A549 (cell line): ENCODE data around the gene PSMB7. TPM values are rescaled to one million over a fixed set of nuclear protein-coding genes. Genes with fewer than 3 reads are reported as not detected.
A peak's percentile ranks its signal among the peaks of the same experiment; 100 is the strongest.

Source experiments
- ATAC-seq, 2 experiments: fragments of 200-7000 bp in 1 of 2; fragments of >200 bp in 1 of 2; cut with Nextera tagmentation in 1 of 2; cut with Tn5 transposase in 1 of 2; 3 replicates each; pipeline versions ENCODE4 v1.8.0 to v1.9.1; 2018 to 2020; ENCODE audit warnings: mild to moderate bottlenecking in 1 of 2, moderate library complexity in 1 of 2
- CTCF ChIA-PET: fragments of 300-600 bp; sonication (Branson Sonifier 250); formaldehyde crosslinking; extraction: SDS; loops from one replicate; lab custom pipeline; 2021; ENCODE audit warnings: antibody characterized with exemption, inconsistent platforms; lab: Yijun Ruan, JAX
- POLR2A ChIA-PET: fragments of 350-600 bp; formaldehyde crosslinking; extraction: SDS; loops from one replicate; lab custom pipeline; 2021; ENCODE audit warnings: antibody characterized with exemption, inconsistent platforms; lab: Yijun Ruan, JAX
- DNase-seq, 2 experiments: peaks; one replicate each; pipeline versions ENCODE4 v3.0.0 to v3.0.0-alpha.2; 2011 to 2016; ENCODE audit warnings: low read depth in 1 of 2, low spot score in 1 of 2
- FAIRE-seq: peaks from 2 replicates; lab custom pipeline; 2011; peaks lifted over from hg19 to GRCh38; lab: Jason Lieb, UNC
- H3K27ac ChIP-seq, 2 experiments: fragments of >200 bp; sonication (Bioruptor Twin); formaldehyde crosslinking; 3 replicates each; pipeline ENCODE4 v1.5.1; 2016 to 2017
- H3K4me1 ChIP-seq: fragments of >200 bp; sonication (Bioruptor Twin); formaldehyde crosslinking; 3 replicates; pipeline ENCODE4 v1.6.1; 2016
- H3K4me2 ChIP-seq: fragments of >200 bp; sonication (Bioruptor Twin); formaldehyde crosslinking; 3 replicates; pipeline ENCODE4 v1.6.1; 2016
- H3K4me3 ChIP-seq: fragments of >200 bp; sonication (Bioruptor Twin); formaldehyde crosslinking; 3 replicates; pipeline ENCODE4 v1.5.1; 2016
- H3K9me3 ChIP-seq: fragments of >200 bp; sonication (Bioruptor Twin); formaldehyde crosslinking; 3 replicates; pipeline ENCODE4 v1.6.1; 2016
- CBX8 ChIP-seq: fragments of 200-600 bp; sonication (generic); IDR thresholded peaks from 2 replicates; pipeline ENCODE4 v1.6.1; 2016
- CEBPB ChIP-seq, 2 experiments: fragments of >200 bp in 1 of 2; sonication (Bioruptor Twin) in 1 of 2; formaldehyde crosslinking in 1 of 2; IDR thresholded peaks; 2 replicates each; pipeline ENCODE4 v1.6.1; 2012 to 2016
- CHD2 ChIP-seq: fragments of 150-350 bp; IDR thresholded peaks from 2 replicates; pipeline ENCODE4 v1.6.1; 2014; ENCODE audit warnings: low read length; ENCODE audit not compliant: partially characterized antibody
- EHF ChIP-seq: fragments of 250-450 bp; sonication (Bioruptor Pico); IDR thresholded peaks from 2 replicates; pipeline ENCODE4 v1.5.0; 2020; ENCODE audit warnings: mild to moderate bottlenecking
- EP300 ChIP-seq, 2 experiments: fragments of >200 bp; sonication (Bioruptor Twin); formaldehyde crosslinking; IDR thresholded peaks; 2 replicates in 1 of 2; 3 replicates in 1 of 2; pipeline ENCODE4 v1.6.1; 2016 to 2017
- FOSL2 ChIP-seq, 2 experiments: fragments of 450-650 bp in 1 of 2; fragments of >200 bp in 1 of 2; sonication (Bioruptor Twin) in 1 of 2; formaldehyde crosslinking; IDR thresholded peaks; 2 replicates each; pipeline versions ENCODE4 v1.5.0 to v1.6.1; 2016 to 2020; ENCODE audit warnings: mild to moderate bottlenecking in 1 of 2, moderate library complexity in 1 of 2
- FOXS1 ChIP-seq: fragments of 250-450 bp; sonication (Bioruptor Pico); IDR thresholded peaks from 2 replicates; pipeline ENCODE4 v1.5.0; 2020; ENCODE audit warnings: mild to moderate bottlenecking, moderate library complexity
- GATA3 ChIP-seq: IDR thresholded peaks from 2 replicates; pipeline ENCODE4 v1.6.1; 2012; ENCODE audit warnings: borderline replicate concordance
- HEYL ChIP-seq: fragments of 250-450 bp; sonication (Bioruptor Pico); IDR thresholded peaks from 2 replicates; pipeline ENCODE4 v1.8.0; 2021; ENCODE audit warnings: mild to moderate bottlenecking, moderate library complexity
- HOXA7 ChIP-seq: fragments of 250-450 bp; sonication (Bioruptor Pico); IDR thresholded peaks from 2 replicates; pipeline ENCODE4 v1.5.0; 2020; ENCODE audit warnings: mild to moderate bottlenecking, moderate library complexity
- HOXB13 ChIP-seq: fragments of 250-450 bp; sonication (Bioruptor Pico); IDR thresholded peaks from 2 replicates; pipeline ENCODE4 v1.5.0; 2020; ENCODE audit warnings: low read depth, mild to moderate bottlenecking, moderate library complexity
- HOXB5 ChIP-seq: fragments of 250-450 bp; sonication (Bioruptor Pico); IDR thresholded peaks from 2 replicates; pipeline ENCODE4 v1.5.0; 2020; ENCODE audit warnings: mild to moderate bottlenecking, moderate library complexity
- JUN ChIP-seq, 2 experiments: fragments of >200 bp; sonication (Bioruptor Twin); formaldehyde crosslinking; IDR thresholded peaks; 2 replicates in 1 of 2; 3 replicates in 1 of 2; pipeline ENCODE4 v1.6.1; 2016 to 2017
- KDM1A ChIP-seq: fragments of 200-600 bp; sonication (generic); IDR thresholded peaks from 2 replicates; pipeline ENCODE4 v1.6.1; 2016; ENCODE audit warnings: low read depth, mild to moderate bottlenecking
- MAFK ChIP-seq: fragments of 450-650 bp; IDR thresholded peaks from 2 replicates; pipeline ENCODE4 v1.6.1; 2014; ENCODE audit not compliant: partially characterized antibody
- MYC ChIP-seq: IDR thresholded peaks from 2 replicates; pipeline ENCODE4 v1.6.1; 2012; ENCODE audit warnings: mild to moderate bottlenecking, inconsistent platforms, low read length, improper control_type of control experiment, borderline replicate concordance
- PHF8 ChIP-seq: fragments of 200-600 bp; sonication (generic); IDR thresholded peaks from 2 replicates; pipeline ENCODE4 v1.6.1; 2016; ENCODE audit warnings: low read depth, mild to moderate bottlenecking, antibody characterized with exemption, moderate library complexity, borderline replicate concordance
- POLR2A ChIP-seq: IDR thresholded peaks from 2 replicates; pipeline ENCODE4 v1.6.1; 2012; ENCODE audit warnings: mild to moderate bottlenecking, low read length
- RFX5 ChIP-seq: fragments of 450-650 bp; IDR thresholded peaks from 2 replicates; pipeline ENCODE4 v1.7.1; 2014; ENCODE audit warnings: antibody characterized with exemption, mild to moderate bottlenecking, moderate library complexity
- SREBF2 ChIP-seq: fragments of 450-650 bp; IDR thresholded peaks from 2 replicates; pipeline ENCODE4 v1.6.1; 2014; ENCODE audit warnings: mild to moderate bottlenecking, moderate library complexity
- TFCP2L1 ChIP-seq: fragments of 250-450 bp; sonication (Bioruptor Pico); IDR thresholded peaks from 2 replicates; pipeline ENCODE4 v1.5.0; 2021; ENCODE audit warnings: mild to moderate bottlenecking
- ZC3H11A ChIP-seq: fragments of 450-650 bp; IDR thresholded peaks from 2 replicates; pipeline ENCODE4 v1.6.1; 2014; ENCODE audit warnings: antibody characterized with exemption, mild to moderate bottlenecking
- ZFP36 ChIP-seq: fragments of 450-650 bp; IDR thresholded peaks from 2 replicates; pipeline ENCODE4 v1.6.1; 2014; ENCODE audit warnings: borderline replicate concordance; ENCODE audit not compliant: partially characterized antibody
- ZNF302 ChIP-seq: fragments of 250-450 bp; sonication (Bioruptor Pico); IDR thresholded peaks from 2 replicates; pipeline ENCODE4 v1.9.0; 2021; ENCODE audit warnings: inconsistent platforms, mild to moderate bottlenecking, moderate library complexity
- WGBS: methylation state at CpG from one replicate; pipeline ENCODE4 v1.1.6; 2017; ENCODE audit errors: missing lambda C conversion rate; 5-methylcytosine and 5-hydroxymethylcytosine counted together
- polyA plus RNA-seq, 4 experiments: library from polyadenylated mRNA; depleted of rRNA in 3 of 4; stranded (reverse); fragments of >200 nt; fragmentation: RNase III in 1 of 4; extraction: RNeasy Plus Mini Kit Qiagen cat#74134 plus additional on column Dnase treatment in 1 of 4; gene quantifications; 2 replicates in 3 of 4; 3 replicates in 1 of 4; pipeline ENCODE4 v1.2.3, GENCODE V29; 2011 to 2017
- TF ChIP-seq, protein P1 (sequence below): fragments of >200 bp; sonication (Bioruptor Twin); formaldehyde crosslinking; IDR thresholded peaks from 2 replicates; pipeline ENCODE4 v1.6.1; 2016
- TF ChIP-seq, protein P2 (sequence below): IDR thresholded peaks from 2 replicates; pipeline ENCODE4 v1.6.1; 2012; ENCODE audit warnings: low read depth, borderline replicate concordance
- TF ChIP-seq, protein P3 (sequence below): fragments of 200-600 bp; sonication (generic); IDR thresholded peaks from 2 replicates; pipeline ENCODE4 v1.6.1; 2016; ENCODE audit warnings: antibody characterized with exemption, mild to moderate bottlenecking, moderate library complexity

PSMB7 gene
- polyA plus RNA-seq, 2 of the 4 experiments (the other 2 are of a cell fraction) = 332 to 418 TPM

- 75% methylated on average over 21 of the region's 21 CpGs for WGBS
- H3K27ac ChIP-seq = peak overlapping the region; percentile 80 to 92
- H3K4me1 ChIP-seq = peaks cover 54% of the 10 kb centered on the region
- ATAC-seq = peak; percentile 25 to 32; a peak in 3 of 6 replicates
- DNase-seq = no peak
- H3K9me3 ChIP-seq = no peaks in the 10 kb centered on the region
- H3K4me3 ChIP-seq = no peak overlapping the region
- ChIA-PET CTCF (interaction anchor here (1.0 to 2.2 kb wide), 10 partner anchors 11 to 469 kb away, joined by 3 to 12 read pairs (median 5); no protein-coding TSS in a partner anchor), POLR2A (no interaction called here)
- FAIRE-seq = no peak
- H3K4me2 ChIP-seq = peak overlapping the region; percentile 59
- TF ChIP-seq ZNF302 (CRISPR knock-in tag) (peak; percentile 46; the same call in 1 of the 2 replicates), JUN (IDR thresholded peaks at IDR 0.05) (no peak)
These were observed 106.4 kb downstream of the PSMB7 start for GRCh38 chr9:124308606-124309491.

DNA sequence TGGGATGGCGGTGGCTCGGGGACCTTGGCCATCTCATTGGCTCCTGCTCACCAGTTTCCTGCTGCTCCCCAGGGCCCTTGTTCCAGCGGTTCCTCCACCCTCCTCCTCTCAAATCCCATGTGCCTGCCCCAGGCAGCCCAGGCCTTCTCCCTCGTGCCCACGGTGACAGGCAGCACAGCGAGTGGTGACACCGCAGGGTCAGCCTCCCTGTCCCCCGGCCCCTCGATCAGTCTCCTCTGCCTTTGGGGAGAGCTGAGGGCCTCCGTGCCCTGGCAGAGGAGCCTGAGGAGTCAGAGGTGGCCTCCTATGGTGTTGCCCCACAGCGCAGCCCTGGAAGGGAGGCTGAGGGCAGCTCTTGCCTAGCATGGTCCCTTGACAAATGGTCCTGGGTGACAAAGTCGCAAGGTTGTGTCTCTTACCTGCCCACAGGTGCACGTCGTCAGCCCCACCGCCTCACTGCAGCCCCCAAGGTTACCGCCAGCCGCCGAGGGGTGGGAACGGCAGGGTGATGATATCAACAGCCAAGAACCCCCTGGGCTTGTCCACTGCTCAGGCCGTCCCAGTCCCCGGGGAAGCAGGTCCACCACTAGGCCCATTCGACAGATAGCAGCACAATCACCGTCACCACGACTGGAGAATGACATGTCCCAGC, 107.7 kb downstream of the PSMB7 start:
- DNase-seq = no peak
- TF ChIP-seq EP300 (IDR thresholded peaks at IDR 0.05) (no peak), GATA3 (no peak), RFX5 (no peak), HEYL (CRISPR knock-in tag) (no peak), ZFP36 (no peak), HOXB5 (CRISPR knock-in tag) (no peak), POLR2A (no peak), FOXS1 (no peak), SREBF2 (no peak)
- ChIA-PET CTCF (interaction anchor here (1.0 to 3.1 kb wide), 3 partner anchors 13 to 181 kb away, joined by 3 to 16 read pairs (median 5); no protein-coding TSS in a partner anchor), POLR2A (no interaction called here)
- WGBS = 96% methylated on average over 17 of the region's 24 CpGs
- Histone ChIP-seq H3K4me1 (peaks cover 54% of the 10 kb centered on the region), H3K27ac (peak overlapping the region; percentile 69 to 92), H3K4me2 (peak overlapping the region; percentile 49; the same call in 1 of the 3 replicates), H3K4me3 (no peak overlapping the region), H3K9me3 (no peaks in the 10 kb centered on the region)
- no peak for FAIRE-seq
- no peak for ATAC-seq

- peak; percentile 69 to 75 for ATAC-seq
- CTCF ChIA-PET = interaction anchor here (0.6 to 3.1 kb wide), 5 partner anchors 9 to 180 kb away, joined by 3 to 16 read pairs (median 5); no protein-coding TSS in a partner anchor
- TF ChIP-seq ZNF302 (CRISPR knock-in tag) = no peak
- TF ChIP-seq, protein P1, sequence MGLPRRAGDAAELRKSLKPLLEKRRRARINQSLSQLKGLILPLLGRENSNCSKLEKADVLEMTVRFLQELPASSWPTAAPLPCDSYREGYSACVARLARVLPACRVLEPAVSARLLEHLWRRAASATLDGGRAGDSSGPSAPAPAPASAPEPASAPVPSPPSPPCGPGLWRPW = no peak
- no peak for TF ChIP-seq CHD2
- TF ChIP-seq EHF (CRISPR knock-in tag) = no peak
- no peak for TF ChIP-seq ZC3H11A
- no peak for TF ChIP-seq CBX8
- TF ChIP-seq EP300 (IDR thresholded peaks at IDR 0.05) = peak in 1 of 2 experiments; percentile 22; a peak in 2 of 5 replicates
- TF ChIP-seq PHF8 = no peak
- TF ChIP-seq, protein P2, sequence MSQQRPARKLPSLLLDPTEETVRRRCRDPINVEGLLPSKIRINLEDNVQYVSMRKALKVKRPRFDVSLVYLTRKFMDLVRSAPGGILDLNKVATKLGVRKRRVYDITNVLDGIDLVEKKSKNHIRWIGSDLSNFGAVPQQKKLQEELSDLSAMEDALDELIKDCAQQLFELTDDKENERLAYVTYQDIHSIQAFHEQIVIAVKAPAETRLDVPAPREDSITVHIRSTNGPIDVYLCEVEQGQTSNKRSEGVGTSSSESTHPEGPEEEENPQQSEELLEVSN = no peak
- TF ChIP-seq POLR2A = no peak
- peak in 1 of 2 experiments; percentile 63; a peak in 1 of 5 replicates for TF ChIP-seq JUN (IDR thresholded peaks at IDR 0.05)
- no peak for TF ChIP-seq HOXB13 (CRISPR knock-in tag)
- TF ChIP-seq CEBPB (IDR thresholded peaks at IDR 0.05) = peak; percentile 58 to 80; a peak in 3 of 4 replicates
- TF ChIP-seq ZFP36 = no peak
- TF ChIP-seq TFCP2L1 (CRISPR knock-in tag) = no peak
- TF ChIP-seq MYC = no peak
- TF ChIP-seq FOSL2 (IDR thresholded peaks at IDR 0.05) = peak; percentile 56
- peak; percentile 79 for TF ChIP-seq FOSL2 (CRISPR knock-in tag; IDR thresholded peaks at IDR 0.05)
- TF ChIP-seq MAFK = peak; percentile 81
- no peak for TF ChIP-seq HOXA7 (CRISPR knock-in tag)
- TF ChIP-seq KDM1A = no peak
- TF ChIP-seq, protein P3, sequence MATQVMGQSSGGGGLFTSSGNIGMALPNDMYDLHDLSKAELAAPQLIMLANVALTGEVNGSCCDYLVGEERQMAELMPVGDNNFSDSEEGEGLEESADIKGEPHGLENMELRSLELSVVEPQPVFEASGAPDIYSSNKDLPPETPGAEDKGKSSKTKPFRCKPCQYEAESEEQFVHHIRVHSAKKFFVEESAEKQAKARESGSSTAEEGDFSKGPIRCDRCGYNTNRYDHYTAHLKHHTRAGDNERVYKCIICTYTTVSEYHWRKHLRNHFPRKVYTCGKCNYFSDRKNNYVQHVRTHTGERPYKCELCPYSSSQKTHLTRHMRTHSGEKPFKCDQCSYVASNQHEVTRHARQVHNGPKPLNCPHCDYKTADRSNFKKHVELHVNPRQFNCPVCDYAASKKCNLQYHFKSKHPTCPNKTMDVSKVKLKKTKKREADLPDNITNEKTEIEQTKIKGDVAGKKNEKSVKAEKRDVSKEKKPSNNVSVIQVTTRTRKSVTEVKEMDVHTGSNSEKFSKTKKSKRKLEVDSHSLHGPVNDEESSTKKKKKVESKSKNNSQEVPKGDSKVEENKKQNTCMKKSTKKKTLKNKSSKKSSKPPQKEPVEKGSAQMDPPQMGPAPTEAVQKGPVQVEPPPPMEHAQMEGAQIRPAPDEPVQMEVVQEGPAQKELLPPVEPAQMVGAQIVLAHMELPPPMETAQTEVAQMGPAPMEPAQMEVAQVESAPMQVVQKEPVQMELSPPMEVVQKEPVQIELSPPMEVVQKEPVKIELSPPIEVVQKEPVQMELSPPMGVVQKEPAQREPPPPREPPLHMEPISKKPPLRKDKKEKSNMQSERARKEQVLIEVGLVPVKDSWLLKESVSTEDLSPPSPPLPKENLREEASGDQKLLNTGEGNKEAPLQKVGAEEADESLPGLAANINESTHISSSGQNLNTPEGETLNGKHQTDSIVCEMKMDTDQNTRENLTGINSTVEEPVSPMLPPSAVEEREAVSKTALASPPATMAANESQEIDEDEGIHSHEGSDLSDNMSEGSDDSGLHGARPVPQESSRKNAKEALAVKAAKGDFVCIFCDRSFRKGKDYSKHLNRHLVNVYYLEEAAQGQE = no peak
These were observed 109.0 kb downstream of the PSMB7 start for GRCh38 chr9:124306098-124306735.

More at GRCh38 chr9:124306098-124306735, 109.0 kb downstream of the PSMB7 start:
- DNase-seq (peak; percentile 75 to 82), FAIRE-seq (no peak)
- POLR2A ChIA-PET = interaction anchor here (1.4 kb wide), 1 partner anchor 9 kb away, joined by 4 read pairs; no protein-coding TSS in a partner anchor
- Histone ChIP-seq H3K4me1 (peaks cover 52% of the 10 kb centered on the region), H3K4me3 (no peak overlapping the region), H3K27ac (peak overlapping the region; percentile 69 to 92), H3K4me2 (peak overlapping the region; percentile 49), H3K9me3 (no peaks in the 10 kb centered on the region)
- WGBS = 34% methylated on average over 13 of the region's 13 CpGs
